HepG2 (cell line): ENCODE measurements around the gene ATP8B1. TPM values are rescaled to one million over a fixed set of nuclear protein-coding genes. Genes with fewer than 3 reads are reported as not detected.

ENCODE experiments used
- ATAC-seq: fragments of 200-7000 bp; cut with Tn5 transposase; 3 replicates; pipeline ENCODE4 v1.9.1; 2020; ENCODE audit warnings: mild to moderate bottlenecking, moderate library complexity
- BruUV-seq: library from RNA; stranded (reverse); fragments of 400-500 nt; replicated peaks from 2 replicates; lab custom pipeline; 2021; lab: Mats Ljungman, UMichigan
- CTCF ChIA-PET: fragments of 300-600 bp; formaldehyde crosslinking; extraction: SDS; loops from one replicate; lab custom pipeline; 2021; ENCODE audit warnings: low total read pairs, inconsistent platforms, low intra/inter-chr PET ratio; lab: Yijun Ruan, JAX
- POLR2A ChIA-PET: fragments of 350-600 bp; sonication (Branson Sonifier 250); formaldehyde crosslinking; loops from one replicate; lab custom pipeline; 2020; ENCODE audit warnings: antibody characterized with exemption, inconsistent platforms; lab: Yijun Ruan, JAX
- DNase-seq: peaks from one replicate; pipeline ENCODE4 v3.0.0-alpha.2; 2015; ENCODE audit warnings: low spot score
- FAIRE-seq: peaks from 3 replicates; lab custom pipeline; 2011; peaks lifted over from hg19 to GRCh38; lab: Jason Lieb, UNC
- H2AFZ ChIP-seq: one replicate; pipeline ENCODE4 v1.6.1; 2011; ENCODE audit warnings: low read length, inconsistent platforms
- H3K27ac ChIP-seq: fragments of 300-600 bp; 3 replicates; pipeline ENCODE4 v1.8.0; 2011; ENCODE audit warnings: mixed run types, mild to moderate bottlenecking, mixed read lengths, low read length, inconsistent platforms; ENCODE audit not compliant: insufficient read depth; ENCODE audit errors: extremely low read length
- H3K27me3 ChIP-seq, 2 experiments: fragments of 200-600 bp in 1 of 2; 2 replicates in 1 of 2; 3 replicates in 1 of 2; pipeline versions ENCODE4 v1.6.0 to v1.8.0; 2011; ENCODE audit warnings: low read length in 2 of 2, mild to moderate bottlenecking in 2 of 2, moderate library complexity in 2 of 2, inconsistent platforms in 1 of 2; ENCODE audit not compliant: insufficient read depth in 2 of 2, control insufficient read depth in 1 of 2
- H3K36me3 ChIP-seq, 2 experiments: fragments of 200-600 bp in 1 of 2; replicated peaks in 1 of 2; 2 replicates in 1 of 2; 3 replicates in 1 of 2; pipeline versions ENCODE4 v1.5.1 to v1.8.0; 2011; ENCODE audit warnings: low read length in 2 of 2, inconsistent platforms in 1 of 2; ENCODE audit not compliant: insufficient read depth in 2 of 2, control insufficient read depth in 1 of 2
- H3K4me1 ChIP-seq: 2 replicates; pipeline ENCODE4 v1.5.1; 2012; ENCODE audit warnings: low read length, inconsistent platforms; ENCODE audit not compliant: insufficient read depth
- H3K4me2 ChIP-seq: 2 replicates; pipeline ENCODE4 v1.6.0; 2011; ENCODE audit warnings: low read depth, low read length, inconsistent platforms
- H3K4me3 ChIP-seq, 3 experiments: fragments of 200-600 bp in 1 of 3; sonication (generic), shearing (Covaris generic) in 1 of 3; replicated peaks in 1 of 3; 2 replicates each; pipeline ENCODE4 v1.5.1; 2011 to 2016; ENCODE audit warnings: low read length in 3 of 3, inconsistent platforms in 2 of 3, low read depth in 2 of 3, mild to moderate bottlenecking in 2 of 3, control low read depth in 1 of 3, mixed read lengths in 1 of 3; ENCODE audit not compliant: insufficient read depth in 1 of 3
- H3K79me2 ChIP-seq: one replicate; pipeline ENCODE4 v1.6.1; 2011; ENCODE audit warnings: low read length, inconsistent platforms; ENCODE audit not compliant: insufficient read depth
- H3K9ac ChIP-seq: 2 replicates; pipeline ENCODE4 v1.6.0; 2011; ENCODE audit warnings: mild to moderate bottlenecking, low read depth, low read length, inconsistent platforms; ENCODE audit not compliant: insufficient read depth
- H3K9me3 ChIP-seq: 2 replicates; pipeline ENCODE4 v1.5.1; 2012; ENCODE audit warnings: mild to moderate bottlenecking, low read length
- H4K20me1 ChIP-seq: 2 replicates; pipeline ENCODE4 v1.6.0; 2011; ENCODE audit warnings: inconsistent platforms, mild to moderate bottlenecking, low read length, moderate library complexity; ENCODE audit not compliant: insufficient read depth
- ASH2L ChIP-seq: fragments of 300-600, 200-600 bp; sonication (generic); IDR thresholded peaks from 2 replicates; pipeline ENCODE4 v1.7.0; 2017; ENCODE audit warnings: low read depth, mild to moderate bottlenecking, moderate library complexity, mixed read lengths, low read length; ENCODE audit not compliant: insufficient read length
- NR1H2 ChIP-seq: sonication (generic); formaldehyde crosslinking; IDR thresholded peaks from 2 replicates; pipeline ENCODE4 v1.8.1; 2022; ENCODE audit warnings: low read depth, missing genetic modification reagents, borderline replicate concordance
- NR2F2 ChIP-seq: IDR thresholded peaks from 2 replicates; pipeline ENCODE4 v1.6.1; 2012; ENCODE audit warnings: low read depth, inconsistent platforms, borderline replicate concordance
- PCBP1 ChIP-seq: fragments of 200-400 bp; formaldehyde crosslinking; IDR thresholded peaks from 2 replicates; pipeline ENCODE4 v1.6.1; 2017; ENCODE audit warnings: mild to moderate bottlenecking, low read depth, low read length, borderline replicate concordance
- POLR2G ChIP-seq: fragments of 200-400 bp; formaldehyde crosslinking; IDR thresholded peaks from 2 replicates; pipeline ENCODE4 v1.6.1; 2018; ENCODE audit warnings: mild to moderate bottlenecking, low read depth, low read length, moderate library complexity
- SMAD3 ChIP-seq: sonication (generic); formaldehyde crosslinking; IDR thresholded peaks from 2 replicates; pipeline ENCODE4 v1.4.0; 2020; ENCODE audit warnings: missing genetic modification reagents
- SMARCC2 ChIP-seq: fragments of 450-650 bp; IDR thresholded peaks from 2 replicates; pipeline ENCODE4 v1.6.1; 2017; ENCODE audit warnings: antibody characterized with exemption, mild to moderate bottlenecking
- ZNF382 ChIP-seq: sonication (generic); formaldehyde crosslinking; IDR thresholded peaks from 2 replicates; pipeline ENCODE4 v1.5.0; 2020; ENCODE audit warnings: missing genetic modification reagents, mild to moderate bottlenecking, borderline replicate concordance
- ZNF557 ChIP-seq: sonication (generic); formaldehyde crosslinking; IDR thresholded peaks from 2 replicates; pipeline ENCODE4 v1.4.0; 2020; ENCODE audit warnings: missing genetic modification reagents
- ZNF570 ChIP-seq: sonication (generic); formaldehyde crosslinking; IDR thresholded peaks from 2 replicates; pipeline ENCODE4 v1.4.0; 2020; ENCODE audit warnings: mild to moderate bottlenecking, missing genetic modification reagents, borderline replicate concordance
- WGBS: methylation state at CpG from one replicate; pipeline ENCODE4 v1.1.6; 2017; ENCODE audit warnings: low lambda C conversion rate; 5-methylcytosine and 5-hydroxymethylcytosine counted together
- in situ Hi-C: cut with HindIII; loops from 2 replicates; pipeline ENCODE4 v1.10.0; 2017; ENCODE audit warnings: low pct_unique_long_range_greater_than_20kb; ENCODE audit not compliant: extremely low pct_ligation_motif_present
- intact Hi-C: fragments of 100-400 bp; cut with micrococcal nuclease; formaldehyde crosslinking; loops from one replicate; pipeline ENCODE4 v1.10.0; 2022; ENCODE audit not compliant: unreplicated experiment
- polyA plus RNA-seq, 8 experiments: library from polyadenylated mRNA; depleted of rRNA in 3 of 8; stranded (reverse) in 7 of 8; unstranded in 1 of 8; fragments of >200 nt; fragmentation: Illumina TruSeq in 4 of 8; extraction: Trizol in 4 of 8; gene quantifications; 2 replicates each; pipeline versions ENCODE4 v1.2.1 to v1.2.3, GENCODE V29; 2011 to 2016; ENCODE audit warnings: low read depth in 4 of 8, missing spikeins in 1 of 8, mixed read lengths in 1 of 8; ENCODE audit not compliant: insufficient read depth in 1 of 8
- total RNA-seq, 5 experiments: library from RNA; depleted of rRNA; stranded (reverse); fragments of >200 nt; fragmentation: Illumina TruSeq; extraction: Trizol; gene quantifications; 2 replicates each; pipeline ENCODE4 v1.2.3, GENCODE V29; 2016; ENCODE audit warnings: low read depth in 1 of 5
- TF ChIP-seq, protein P1 (sequence below): sonication (generic); formaldehyde crosslinking; IDR thresholded peaks from 2 replicates; pipeline ENCODE4 v1.4.0; 2020; ENCODE audit warnings: missing genetic modification reagents
- TF ChIP-seq, protein P2 (sequence below), 2 experiments: sonication (generic) in 1 of 2; formaldehyde crosslinking in 1 of 2; IDR thresholded peaks; 2 replicates each; pipeline versions ENCODE4 v1.5.1 to v1.6.1; 2011 to 2020; ENCODE audit warnings: borderline replicate concordance in 1 of 2, low read depth in 1 of 2, low read length in 1 of 2, mild to moderate bottlenecking in 1 of 2, missing genetic modification reagents in 1 of 2, moderate library complexity in 1 of 2
- TF ChIP-seq, protein P3 (sequence below): sonication (generic); formaldehyde crosslinking; IDR thresholded peaks from 2 replicates; pipeline ENCODE4 v1.4.0; 2020; ENCODE audit warnings: missing genetic modification reagents, borderline replicate concordance

Gene ATP8B1
- total and polyA plus RNA-seq, 2 of the 13 experiments (the other 11 are each of a cell fraction or from before 2014, with no cell fraction given): 2.8 to 4.0 TPM

DNA sequence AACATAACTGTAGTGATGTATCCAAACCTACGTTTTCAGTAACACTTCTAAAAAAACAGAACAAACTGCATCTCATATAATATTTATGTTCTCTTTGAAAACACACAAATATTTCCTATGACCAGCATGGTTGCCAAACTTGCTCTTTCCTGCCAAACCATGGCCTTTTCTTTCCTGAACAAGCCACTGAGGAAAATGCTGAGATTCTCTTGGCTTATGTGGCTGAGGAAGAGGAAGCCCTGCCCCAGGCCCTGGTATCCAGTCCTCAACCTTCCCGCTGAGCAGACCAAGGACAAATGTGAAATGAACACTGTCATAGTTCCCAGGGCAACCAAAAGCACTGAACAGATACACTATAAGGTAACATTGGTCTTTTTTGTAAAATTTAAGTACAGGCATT is 145.6 kb downstream of the ATP8B1 start:
- ATAC-seq (no peak), FAIRE-seq (no peak), DNase-seq (no peak)
- Histone ChIP-seq H3K27ac (no peak overlapping the region), H3K4me3 (no peak overlapping the region), H3K9ac (no peak overlapping the region), H2AFZ (no peak overlapping the region), H4K20me1 (no peaks in the 10 kb centered on the region), H3K27me3 (no peaks in the 10 kb centered on the region), H3K79me2 (no peaks in the 10 kb centered on the region), H3K4me2 (no peak overlapping the region), H3K36me3 (peaks cover 0 to 7% of the 10 kb centered on the region in 2 experiments; a peak in 1 of 5 replicates), H3K4me1 (no peaks in the 10 kb centered on the region), H3K9me3 (peaks cover 9% of the 10 kb centered on the region)
- no peak for TF ChIP-seq SMAD3 (CRISPR knock-in tag)
- no peak for TF ChIP-seq SMARCC2
- no peak for TF ChIP-seq PCBP1
- TF ChIP-seq POLR2G: no peak
- no peak for TF ChIP-seq NR2F2
- no peak for TF ChIP-seq ZNF557 (CRISPR knock-in tag)
- no peak for TF ChIP-seq ASH2L
- in situ Hi-C loops: no loop called here
- ChIA-PET POLR2A (no interaction called here), CTCF (no interaction called here)
- BruUV-seq: no TSS peak
- intact Hi-C loops: no loop called here
- 96% methylated on average over 2 of the region's 2 CpGs for WGBS

DNA sequence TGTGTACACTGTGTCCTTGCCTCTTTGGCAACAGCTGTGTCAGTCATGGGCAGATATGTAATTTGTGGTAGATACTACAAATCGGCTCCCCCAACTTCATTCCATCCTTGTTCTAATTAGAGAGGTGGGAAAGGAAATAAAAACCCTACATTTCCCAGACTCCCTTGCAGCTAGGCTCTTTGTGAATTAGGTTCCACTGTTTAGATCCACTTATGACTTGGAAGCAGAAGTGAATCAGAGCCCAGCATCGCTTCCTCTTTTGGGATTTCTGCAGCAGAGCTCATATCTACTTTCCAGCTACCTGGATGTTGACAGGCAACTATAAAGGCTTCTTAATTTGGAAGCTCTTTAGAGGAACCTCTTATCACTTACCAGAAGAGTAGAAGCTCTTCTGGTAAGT is 147.4 kb downstream of the ATP8B1 start:
- peaks cover 9% of the 10 kb centered on the region for H3K9me3 ChIP-seq
- intact Hi-C loops: no loop called here
- ChIA-PET POLR2A (no interaction called here), CTCF (no interaction called here)
- no peaks in the 10 kb centered on the region for H4K20me1 ChIP-seq
- BruUV-seq: no TSS peak
- H3K27me3 ChIP-seq: no peaks in the 10 kb centered on the region
- in situ Hi-C loops: no loop called here
- no peak for DNase-seq
- no peak overlapping the region for H3K4me2 ChIP-seq
- H3K4me3 ChIP-seq: no peak overlapping the region
- no peak for FAIRE-seq
- 88% methylated on average over 2 of the region's 2 CpGs for WGBS
- no peak overlapping the region for H3K27ac ChIP-seq
- H3K79me2 ChIP-seq: no peaks in the 10 kb centered on the region
- no peak overlapping the region for H3K9ac ChIP-seq
- no peaks in the 10 kb centered on the region for H3K4me1 ChIP-seq
- H3K36me3 ChIP-seq: peaks cover 0 to 7% of the 10 kb centered on the region in 2 experiments; a peak in 1 of 5 replicates
- ATAC-seq: no peak
- H2AFZ ChIP-seq: no peak overlapping the region
- TF ChIP-seq, protein P1, sequence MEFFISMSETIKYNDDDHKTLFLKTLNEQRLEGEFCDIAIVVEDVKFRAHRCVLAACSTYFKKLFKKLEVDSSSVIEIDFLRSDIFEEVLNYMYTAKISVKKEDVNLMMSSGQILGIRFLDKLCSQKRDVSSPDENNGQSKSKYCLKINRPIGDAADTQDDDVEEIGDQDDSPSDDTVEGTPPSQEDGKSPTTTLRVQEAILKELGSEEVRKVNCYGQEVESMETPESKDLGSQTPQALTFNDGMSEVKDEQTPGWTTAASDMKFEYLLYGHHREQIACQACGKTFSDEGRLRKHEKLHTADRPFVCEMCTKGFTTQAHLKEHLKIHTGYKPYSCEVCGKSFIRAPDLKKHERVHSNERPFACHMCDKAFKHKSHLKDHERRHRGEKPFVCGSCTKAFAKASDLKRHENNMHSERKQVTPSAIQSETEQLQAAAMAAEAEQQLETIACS (CRISPR knock-in tag): no peak
- TF ChIP-seq, protein P2, sequence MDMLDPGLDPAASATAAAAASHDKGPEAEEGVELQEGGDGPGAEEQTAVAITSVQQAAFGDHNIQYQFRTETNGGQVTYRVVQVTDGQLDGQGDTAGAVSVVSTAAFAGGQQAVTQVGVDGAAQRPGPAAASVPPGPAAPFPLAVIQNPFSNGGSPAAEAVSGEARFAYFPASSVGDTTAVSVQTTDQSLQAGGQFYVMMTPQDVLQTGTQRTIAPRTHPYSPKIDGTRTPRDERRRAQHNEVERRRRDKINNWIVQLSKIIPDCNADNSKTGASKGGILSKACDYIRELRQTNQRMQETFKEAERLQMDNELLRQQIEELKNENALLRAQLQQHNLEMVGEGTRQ (IDR thresholded peaks at IDR 0.05; ENCODE audit: low read depth, low read length): no peak
- TF ChIP-seq, protein P2 (CRISPR knock-in tag; IDR thresholded peaks at IDR 0.05; ENCODE audit: borderline replicate concordance): no peak
- TF ChIP-seq NR1H2: no peak
- no peak for TF ChIP-seq ZNF570 (CRISPR knock-in tag)
- TF ChIP-seq, protein P3, sequence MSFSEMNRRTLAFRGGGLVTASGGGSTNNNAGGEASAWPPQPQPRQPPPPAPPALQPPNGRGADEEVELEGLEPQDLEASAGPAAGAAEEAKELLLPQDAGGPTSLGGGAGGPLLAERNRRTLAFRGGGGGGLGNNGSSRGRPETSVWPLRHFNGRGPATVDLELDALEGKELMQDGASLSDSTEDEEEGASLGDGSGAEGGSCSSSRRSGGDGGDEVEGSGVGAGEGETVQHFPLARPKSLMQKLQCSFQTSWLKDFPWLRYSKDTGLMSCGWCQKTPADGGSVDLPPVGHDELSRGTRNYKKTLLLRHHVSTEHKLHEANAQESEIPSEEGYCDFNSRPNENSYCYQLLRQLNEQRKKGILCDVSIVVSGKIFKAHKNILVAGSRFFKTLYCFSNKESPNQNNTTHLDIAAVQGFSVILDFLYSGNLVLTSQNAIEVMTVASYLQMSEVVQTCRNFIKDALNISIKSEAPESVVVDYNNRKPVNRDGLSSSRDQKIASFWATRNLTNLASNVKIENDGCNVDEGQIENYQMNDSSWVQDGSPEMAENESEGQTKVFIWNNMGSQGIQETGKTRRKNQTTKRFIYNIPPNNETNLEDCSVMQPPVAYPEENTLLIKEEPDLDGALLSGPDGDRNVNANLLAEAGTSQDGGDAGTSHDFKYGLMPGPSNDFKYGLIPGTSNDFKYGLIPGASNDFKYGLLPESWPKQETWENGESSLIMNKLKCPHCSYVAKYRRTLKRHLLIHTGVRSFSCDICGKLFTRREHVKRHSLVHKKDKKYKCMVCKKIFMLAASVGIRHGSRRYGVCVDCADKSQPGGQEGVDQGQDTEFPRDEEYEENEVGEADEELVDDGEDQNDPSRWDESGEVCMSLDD (CRISPR knock-in tag): no peak
- no peak for TF ChIP-seq ZNF382 (CRISPR knock-in tag)
